ENCODE results near the gene PRR7. TPM values are rescaled to one million over a fixed set of nuclear protein-coding genes. Genes with fewer than 3 reads are reported as not detected.
"Not testable (repeated sequence)": the region's sequence is repeated elsewhere in the genome, so short reads cannot be mapped to it uniquely, and the experiment has no call there.

Gene PRR7
- total RNA-seq (2014; rRNA removed; shearing (Covaris generic)): 13.9 and 20.8 TPM in 2 replicates

- DNase-seq (ENCODE audit: low read depth): peak; percentile 69
Observed at GRCh38 chr5:177446200-177447065, at the start of gene PRR7. PRR7 (plus strand) TSS chr5:177446814; CDS start chr5:177455068, 8,254 bp downstream.

- no peak for DNase-seq (ENCODE audit: low read depth)
Observed at GRCh38 chr5:177397875-177398390, 48.7 kb upstream of the PRR7 start.

GRCh38 chr5:177399997-177400868 is 46.4 kb upstream of the PRR7 start, which contains the start of gene PFN3:
PFN3 (minus strand) TSS chr5:177400661; CDS start chr5:177400576, 85 bp downstream.
- no peak for DNase-seq (ENCODE audit: low read depth)

- peak; percentile 50 for DNase-seq (ENCODE audit: low read depth)
Observed at GRCh38 chr5:177402271-177403043, 44.2 kb upstream of the PRR7 start.

GRCh38 chr5:177403102-177403791 is 43.4 kb upstream of the PRR7 start:
- DNase-seq (ENCODE audit: low read depth): peak; percentile 15

GRCh38 chr5:177403792-177404640 is 42.6 kb upstream of the PRR7 start:
- peak; percentile 75 for DNase-seq (ENCODE audit: low read depth)

- no peak for DNase-seq (ENCODE audit: low read depth)
Observed at GRCh38 chr5:177404641-177405179, 41.9 kb upstream of the PRR7 start.

- no peak for DNase-seq (ENCODE audit: low read depth)
Observed at GRCh38 chr5:177405312-177405711, 41.3 kb upstream of the PRR7 start.

GRCh38 chr5:177405805-177406204 is 40.8 kb upstream of the PRR7 start:
- no peak for DNase-seq (ENCODE audit: low read depth)

- DNase-seq (ENCODE audit: low read depth): no peak
Observed at GRCh38 chr5:177409043-177409801, 37.4 kb upstream of the PRR7 start, which contains the start of gene F12. F12 (minus strand) TSS chr5:177409564; CDS start chr5:177409527, 37 bp downstream.

- DNase-seq (ENCODE audit: low read depth): no peak
Observed at GRCh38 chr5:177410575-177410974, 36.0 kb upstream of the PRR7 start.

GRCh38 chr5:177412603-177413233 is 33.9 kb upstream of the PRR7 start:
- DNase-seq (ENCODE audit: low read depth): no peak

GRCh38 chr5:177414481-177414880 is 32.1 kb upstream of the PRR7 start:
- DNase-seq (ENCODE audit: low read depth): no peak

GRCh38 chr5:177417081-177417480 is 29.5 kb upstream of the PRR7 start:
- DNase-seq (ENCODE audit: low read depth): not testable (repeated sequence)

- peak; percentile 53 for DNase-seq (ENCODE audit: low read depth)
Observed at GRCh38 chr5:177419046-177419445, 27.6 kb upstream of the PRR7 start.

GRCh38 chr5:177420472-177420871 is 26.1 kb upstream of the PRR7 start:
- not testable (repeated sequence) for DNase-seq (ENCODE audit: low read depth)

GRCh38 chr5:177421062-177421798 is 25.4 kb upstream of the PRR7 start:
- peak; percentile 72 for DNase-seq (ENCODE audit: low read depth)

Measured in RPMI7951 (cell line).